Neural crest cell (in vitro differentiated cells): ENCODE results near the gene PANK1. TPM values are rescaled to one million over a fixed set of nuclear protein-coding genes. Genes with fewer than 3 reads are reported as not detected.
A peak's percentile ranks its signal among the peaks of the same experiment; 100 is the strongest.

Source experiments
- DNase-seq: peaks from one replicate; pipeline ENCODE4 v3.0.0; 2021; ENCODE audit warnings: low read depth, mixed read lengths, low spot score
- H3K27ac Mint-ChIP-seq: one replicate; pipeline ENCODE4 v1.8.0; 2021; ENCODE audit warnings: mild to moderate bottlenecking, mixed read lengths; ENCODE audit not compliant: unreplicated experiment
- H3K27me3 Mint-ChIP-seq: 2 replicates; pipeline ENCODE4 v1.8.0; 2021; ENCODE audit warnings: low read depth, mild to moderate bottlenecking, mixed read lengths
- H3K36me3 Mint-ChIP-seq: 2 replicates; pipeline ENCODE4 v1.8.0; 2021; ENCODE audit warnings: low read depth, mild to moderate bottlenecking, mixed read lengths
- H3K4me1 Mint-ChIP-seq: 2 replicates; pipeline ENCODE4 v1.8.0; 2021; ENCODE audit warnings: mixed read lengths
- H3K4me3 Mint-ChIP-seq: one replicate; pipeline ENCODE4 v1.8.0; 2021; ENCODE audit warnings: mild to moderate bottlenecking, mixed read lengths
- H3K9me3 Mint-ChIP-seq: 2 replicates; pipeline ENCODE4 v1.8.0; 2021; ENCODE audit warnings: mixed read lengths
- total RNA-seq: library from RNA; stranded (reverse); gene quantifications from 2 replicates; pipeline ENCODE4 v1.2.1, GENCODE V29; 2021
- TF ChIP-seq, protein P1 (sequence below): fragments of 200-600 bp; sonication (generic); conservative IDR thresholded peaks from 2 replicates; pipeline ENCODE4 v1.5.0; 2021; ENCODE audit warnings: antibody characterized with exemption, mild to moderate bottlenecking

PANK1 gene
- total RNA-seq, 1 donor from 2014 or later: 46.9 TPM

DNA sequence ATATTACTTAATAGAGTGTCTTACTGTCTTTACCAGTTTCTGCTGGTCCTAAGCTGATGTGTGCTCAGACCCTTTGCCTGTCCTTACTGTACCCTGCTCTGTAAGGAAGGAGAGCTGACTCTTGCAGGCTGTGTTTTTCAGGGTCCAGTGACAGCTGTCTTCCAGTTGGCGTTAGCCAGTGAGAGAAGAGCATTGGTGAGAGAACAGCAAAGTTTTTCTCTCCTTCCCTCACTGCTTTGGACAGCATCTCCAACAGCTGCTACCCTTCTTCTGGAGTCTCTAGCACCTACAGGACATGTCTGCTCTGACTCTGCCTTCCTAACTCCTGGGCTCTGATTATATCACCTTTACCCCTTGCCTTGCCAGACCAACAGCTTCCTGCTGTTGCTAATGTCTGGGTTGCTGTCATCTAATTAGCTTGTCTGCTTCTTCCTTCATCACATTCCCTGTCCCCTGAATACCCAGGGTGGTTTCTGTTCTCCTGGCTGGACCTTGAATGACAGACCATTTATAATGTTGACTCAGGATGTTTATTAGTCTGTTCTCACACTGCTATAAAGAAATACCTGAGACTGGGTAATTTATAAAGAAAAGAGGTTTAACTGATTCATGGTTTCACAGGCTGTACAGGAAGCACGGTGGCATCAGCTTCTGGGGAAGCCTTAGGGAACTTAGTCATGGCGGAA lies 23.5 kb upstream of the PANK1 start:
- H3K27me3 Mint-ChIP-seq: no peaks in the 10 kb centered on the region
- H3K4me3 Mint-ChIP-seq: no peak overlapping the region
- no peak for DNase-seq
- H3K27ac Mint-ChIP-seq: peak overlapping the region; percentile 83
- H3K9me3 Mint-ChIP-seq: no peaks in the 10 kb centered on the region
- H3K4me1 Mint-ChIP-seq: peaks cover 16% of the 10 kb centered on the region
- TF ChIP-seq, protein P1, sequence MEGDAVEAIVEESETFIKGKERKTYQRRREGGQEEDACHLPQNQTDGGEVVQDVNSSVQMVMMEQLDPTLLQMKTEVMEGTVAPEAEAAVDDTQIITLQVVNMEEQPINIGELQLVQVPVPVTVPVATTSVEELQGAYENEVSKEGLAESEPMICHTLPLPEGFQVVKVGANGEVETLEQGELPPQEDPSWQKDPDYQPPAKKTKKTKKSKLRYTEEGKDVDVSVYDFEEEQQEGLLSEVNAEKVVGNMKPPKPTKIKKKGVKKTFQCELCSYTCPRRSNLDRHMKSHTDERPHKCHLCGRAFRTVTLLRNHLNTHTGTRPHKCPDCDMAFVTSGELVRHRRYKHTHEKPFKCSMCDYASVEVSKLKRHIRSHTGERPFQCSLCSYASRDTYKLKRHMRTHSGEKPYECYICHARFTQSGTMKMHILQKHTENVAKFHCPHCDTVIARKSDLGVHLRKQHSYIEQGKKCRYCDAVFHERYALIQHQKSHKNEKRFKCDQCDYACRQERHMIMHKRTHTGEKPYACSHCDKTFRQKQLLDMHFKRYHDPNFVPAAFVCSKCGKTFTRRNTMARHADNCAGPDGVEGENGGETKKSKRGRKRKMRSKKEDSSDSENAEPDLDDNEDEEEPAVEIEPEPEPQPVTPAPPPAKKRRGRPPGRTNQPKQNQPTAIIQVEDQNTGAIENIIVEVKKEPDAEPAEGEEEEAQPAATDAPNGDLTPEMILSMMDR: no peak
- H3K36me3 Mint-ChIP-seq: no peaks in the 10 kb centered on the region

DNA sequence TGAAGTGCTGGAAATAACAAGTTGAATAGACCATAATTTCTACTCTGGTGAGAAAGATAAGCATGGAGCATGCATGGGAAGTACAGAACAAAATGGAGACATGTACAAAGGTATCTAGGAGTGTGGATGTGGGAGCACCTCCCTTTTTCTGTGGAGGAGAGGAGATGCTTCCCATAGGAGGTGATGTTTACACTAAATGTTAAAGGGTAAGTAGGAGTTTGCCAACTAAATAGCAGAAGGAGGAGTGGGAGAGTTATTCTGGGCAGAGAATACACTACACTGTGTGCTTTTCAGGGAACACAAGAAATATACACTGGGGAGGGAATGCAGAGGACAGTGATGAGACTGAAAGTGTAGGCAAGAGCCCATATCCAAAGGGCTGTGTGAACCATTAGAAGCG lies 21.1 kb upstream of the PANK1 start:
- Mint-ChIP-seq H3K36me3 (no peaks in the 10 kb centered on the region), H3K9me3 (no peaks in the 10 kb centered on the region), H3K27ac (no peak overlapping the region), H3K27me3 (no peaks in the 10 kb centered on the region), H3K4me1 (peaks cover 16% of the 10 kb centered on the region), H3K4me3 (no peak overlapping the region)
- no peak for DNase-seq
- TF ChIP-seq, protein P1: no peak

DNA sequence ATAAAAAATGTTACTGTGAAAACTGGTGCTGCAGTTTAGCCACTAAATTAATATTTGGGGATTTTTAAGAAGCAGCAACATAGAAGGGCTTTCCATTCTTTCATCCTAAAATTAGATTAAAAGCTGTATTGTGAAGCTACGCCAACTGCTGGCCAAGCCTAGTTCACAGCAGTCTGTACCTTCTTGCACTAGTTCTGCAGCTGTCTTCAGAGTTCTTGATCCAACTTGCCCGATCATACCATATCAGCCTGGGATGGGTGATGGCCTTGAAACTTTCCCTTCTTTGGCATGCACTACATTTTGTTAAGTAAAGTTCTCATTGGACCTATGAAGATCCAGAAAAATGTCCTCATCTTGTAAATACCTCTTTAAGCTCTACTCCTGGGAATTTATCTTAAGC lies 20.3 kb upstream of the PANK1 start:
- H3K4me3 Mint-ChIP-seq: no peak overlapping the region
- DNase-seq: no peak
- H3K36me3 Mint-ChIP-seq: no peaks in the 10 kb centered on the region
- peaks cover 10% of the 10 kb centered on the region for H3K4me1 Mint-ChIP-seq
- no peak overlapping the region for H3K27ac Mint-ChIP-seq
- TF ChIP-seq, protein P1: no peak
- no peaks in the 10 kb centered on the region for H3K9me3 Mint-ChIP-seq
- H3K27me3 Mint-ChIP-seq: no peaks in the 10 kb centered on the region

DNA sequence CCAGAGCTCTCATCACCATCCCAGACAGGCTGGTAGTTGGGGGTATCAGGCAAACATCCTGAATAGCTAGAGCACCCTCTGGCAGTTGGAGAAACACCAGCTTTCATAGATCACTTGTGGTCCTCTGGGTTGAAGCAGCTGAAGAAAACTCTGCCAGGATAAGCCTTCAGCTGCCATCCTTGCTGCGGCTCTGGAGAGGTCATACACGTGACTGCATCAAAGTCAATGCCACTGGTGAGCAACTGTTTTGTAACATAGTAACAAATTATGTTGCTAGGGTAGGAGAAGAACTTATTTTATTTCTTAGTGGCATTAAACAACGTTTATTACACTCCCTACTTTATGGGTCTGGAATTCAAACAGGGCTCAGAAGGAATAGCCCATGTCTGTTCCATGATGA lies 19.2 kb upstream of the PANK1 start:
- Mint-ChIP-seq H3K27me3 (no peaks in the 10 kb centered on the region), H3K36me3 (no peaks in the 10 kb centered on the region), H3K4me1 (no peaks in the 10 kb centered on the region), H3K4me3 (no peak overlapping the region), H3K9me3 (no peaks in the 10 kb centered on the region), H3K27ac (no peak overlapping the region)
- TF ChIP-seq, protein P1: no peak
- DNase-seq: no peak

DNA sequence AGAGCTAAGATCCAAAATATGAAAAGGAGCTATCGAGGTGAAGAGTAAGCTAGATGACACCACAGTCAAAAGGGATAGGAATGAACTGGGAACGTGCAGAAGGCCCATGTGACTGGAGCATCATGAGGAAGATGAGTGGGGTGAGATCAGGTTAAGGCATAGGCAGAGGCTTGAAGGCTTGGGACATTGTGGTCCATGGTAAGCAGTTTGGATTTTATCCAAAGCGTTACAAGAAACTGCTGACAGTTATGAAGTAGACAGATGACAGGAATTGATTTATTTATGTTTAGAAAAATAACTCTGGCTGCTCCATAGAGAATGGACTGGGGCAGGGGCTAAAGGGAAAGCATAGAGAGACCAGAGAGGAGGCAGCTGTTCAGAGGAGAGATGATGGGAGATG lies 18.1 kb upstream of the PANK1 start:
- TF ChIP-seq, protein P1: no peak
- Mint-ChIP-seq H3K4me3 (no peak overlapping the region), H3K4me1 (no peaks in the 10 kb centered on the region), H3K27ac (no peak overlapping the region), H3K36me3 (no peaks in the 10 kb centered on the region), H3K9me3 (no peaks in the 10 kb centered on the region), H3K27me3 (no peaks in the 10 kb centered on the region)
- DNase-seq: no peak
